ENCODE measurements around the gene TMEM240.
"Not testable (repeated sequence)": the region's sequence is repeated elsewhere in the genome, so short reads cannot be mapped to it uniquely, and the experiment has no call there.

Gene TMEM240

GRCh38 chr1:1524750-1525383 is 15.6 kb downstream of the TMEM240 start:
- DNase-seq (ENCODE audit: low read depth, low spot score) = not testable (repeated sequence)

GRCh38 chr1:1523651-1524050 is 16.8 kb downstream of the TMEM240 start:
- DNase-seq (ENCODE audit: low read depth, low spot score) = not testable (repeated sequence)

GRCh38 chr1:1523226-1523625 is 17.2 kb downstream of the TMEM240 start:
- DNase-seq (ENCODE audit: low read depth, low spot score) = not testable (repeated sequence)

- not testable (repeated sequence) for DNase-seq (ENCODE audit: low read depth, low spot score)
These were observed 17.9 kb downstream of the TMEM240 start for GRCh38 chr1:1522536-1522935.

GRCh38 chr1:1521331-1521730 is 19.1 kb downstream of the TMEM240 start:
- DNase-seq (ENCODE audit: low read depth, low spot score) = no peak

- not testable (repeated sequence) for DNase-seq (ENCODE audit: low read depth, low spot score)
These were observed 20.5 kb downstream of the TMEM240 start for GRCh38 chr1:1519805-1520505.

GRCh38 chr1:1518621-1519007 is 21.8 kb downstream of the TMEM240 start:
- DNase-seq (ENCODE audit: low read depth, low spot score) = not testable (repeated sequence)

- no peak for DNase-seq (ENCODE audit: low read depth, low spot score)
These were observed 22.3 kb downstream of the TMEM240 start for GRCh38 chr1:1517973-1518620.

GRCh38 chr1:1516923-1517322 is 23.5 kb downstream of the TMEM240 start:
- DNase-seq (ENCODE audit: low read depth, low spot score) = not testable (repeated sequence)

- not testable (repeated sequence) for DNase-seq (ENCODE audit: low read depth, low spot score)
These were observed 26.0 kb downstream of the TMEM240 start for GRCh38 chr1:1514376-1514775.

- not testable (repeated sequence) for DNase-seq (ENCODE audit: low read depth, low spot score)
These were observed 26.7 kb downstream of the TMEM240 start for GRCh38 chr1:1513675-1514074.

- DNase-seq (ENCODE audit: low read depth, low spot score) = not testable (repeated sequence)
These were observed 28.0 kb downstream of the TMEM240 start for GRCh38 chr1:1512425-1512824.

GRCh38 chr1:1511533-1512285 is 28.7 kb downstream of the TMEM240 start, which contains the start of gene ATAD3A:
ATAD3A (plus strand) TSS chr1:1512162; CDS start chr1:1512269, 107 bp downstream.
- peak; percentile 99 for DNase-seq (ENCODE audit: low read depth, low spot score)

GRCh38 chr1:1510912-1511532 is 29.4 kb downstream of the TMEM240 start:
- peak; percentile 28 for DNase-seq (ENCODE audit: low read depth, low spot score)

GRCh38 chr1:1509465-1509850 is 31.0 kb downstream of the TMEM240 start:
- DNase-seq (ENCODE audit: low read depth, low spot score) = not testable (repeated sequence)

GRCh38 chr1:1508775-1509464 is 31.5 kb downstream of the TMEM240 start:
- DNase-seq (ENCODE audit: low read depth, low spot score) = not testable (repeated sequence)

GRCh38 chr1:1507305-1507704 is 33.1 kb downstream of the TMEM240 start:
- no peak for DNase-seq (ENCODE audit: low read depth, low spot score)

GRCh38 chr1:1505801-1506200 is 34.6 kb downstream of the TMEM240 start:
- DNase-seq (ENCODE audit: low read depth, low spot score) = not testable (repeated sequence)

- not testable (repeated sequence) for DNase-seq (ENCODE audit: low read depth, low spot score)
These were observed 35.0 kb downstream of the TMEM240 start for GRCh38 chr1:1505366-1505798.

GRCh38 chr1:1504777-1505365 is 35.6 kb downstream of the TMEM240 start:
- peak; percentile 52 for DNase-seq (ENCODE audit: low read depth, low spot score)

Measured in astrocyte of the hippocampus (primary cell).